Muscle layer of colon (tissue), 2 donors: ENCODE measurements around the gene HDX.
"Not testable (repeated sequence)": the region's sequence is repeated elsewhere in the genome, so short reads cannot be mapped to it uniquely, and the experiment has no call there.

Experiments used
- H3K27ac ChIP-seq: one replicate; pipeline ENCODE4 v1.7.0; 2013; ENCODE audit warnings: low read depth, mild to moderate bottlenecking, low read length, moderate library complexity
- H3K27me3 ChIP-seq, 2 donors: one replicate each; pipeline ENCODE4 v1.7.0; 2013; ENCODE audit warnings: low read length in 2 of 2, mild to moderate bottlenecking in 2 of 2; ENCODE audit not compliant: insufficient read depth in 2 of 2, control insufficient read depth in 1 of 2
- H3K36me3 ChIP-seq: one replicate; pipeline ENCODE4 v1.7.0; 2013; ENCODE audit warnings: mild to moderate bottlenecking, low read length; ENCODE audit not compliant: insufficient read depth
- H3K4me1 ChIP-seq: one replicate; pipeline ENCODE4 v1.7.0; 2013; ENCODE audit warnings: mild to moderate bottlenecking, low read length; ENCODE audit not compliant: insufficient read depth
- H3K4me3 ChIP-seq, 2 donors: one replicate each; pipeline ENCODE4 v1.7.0; 2013; ENCODE audit warnings: low read length in 2 of 2, low read depth in 1 of 2, mild to moderate bottlenecking in 1 of 2, moderate library complexity in 1 of 2
- H3K9ac ChIP-seq: one replicate; pipeline ENCODE4 v1.7.0; 2013; ENCODE audit warnings: low read length
- H3K9me3 ChIP-seq: one replicate; pipeline ENCODE4 v1.7.0; 2013; ENCODE audit warnings: mild to moderate bottlenecking, low read length
- donor health status: abdominal sarcoma.
- donor health status: Adenocarcinoma of cecum.

Gene HDX, protein sequence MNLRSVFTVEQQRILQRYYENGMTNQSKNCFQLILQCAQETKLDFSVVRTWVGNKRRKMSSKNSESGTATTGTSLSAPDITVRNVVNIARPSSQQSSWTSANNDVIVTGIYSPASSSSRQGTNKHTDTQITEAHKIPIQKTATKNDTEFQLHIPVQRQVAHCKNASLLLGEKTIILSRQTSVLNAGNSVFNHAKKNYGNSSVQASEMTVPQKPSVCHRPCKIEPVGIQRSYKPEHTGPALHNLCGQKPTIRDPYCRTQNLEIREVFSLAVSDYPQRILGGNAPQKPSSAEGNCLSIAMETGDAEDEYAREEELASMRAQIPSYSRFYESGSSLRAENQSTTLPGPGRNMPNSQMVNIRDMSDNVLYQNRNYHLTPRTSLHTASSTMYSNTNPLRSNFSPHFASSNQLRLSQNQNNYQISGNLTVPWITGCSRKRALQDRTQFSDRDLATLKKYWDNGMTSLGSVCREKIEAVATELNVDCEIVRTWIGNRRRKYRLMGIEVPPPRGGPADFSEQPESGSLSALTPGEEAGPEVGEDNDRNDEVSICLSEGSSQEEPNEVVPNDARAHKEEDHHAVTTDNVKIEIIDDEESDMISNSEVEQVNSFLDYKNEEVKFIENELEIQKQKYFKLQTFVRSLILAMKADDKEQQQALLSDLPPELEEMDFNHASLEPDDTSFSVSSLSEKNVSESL

GRCh38 chrX:84501798-84502628 is at the start of gene HDX:
TSS of gene HDX (minus strand) at chrX:84502453. CDS start at chrX:84475397, 27,056 bp downstream.
- peak within 1 kb of the TSS; percentile 40 to 64 for H3K4me3 ChIP-seq
- H3K9me3 ChIP-seq: no peaks in the 10 kb centered on the region
- H3K36me3 ChIP-seq: no peaks in the 10 kb centered on the region
- peak within 1 kb of the TSS; percentile 65 for H3K27ac ChIP-seq
- peak within 1 kb of the TSS; percentile 30 for H3K9ac ChIP-seq
- no peaks in the 10 kb centered on the region for H3K4me1 ChIP-seq
- H3K27me3 ChIP-seq: no peaks in the 10 kb centered on the region

GRCh38 chrX:84541315-84541714 is 39.1 kb upstream of the HDX start:
- H3K36me3 ChIP-seq, H3K27me3 ChIP-seq, H3K4me3 ChIP-seq: not testable (repeated sequence)

GRCh38 chrX:84537627-84538026 is 35.4 kb upstream of the HDX start:
- H3K27ac ChIP-seq, H3K9me3 ChIP-seq, H3K27me3 ChIP-seq, H3K36me3 ChIP-seq, H3K9ac ChIP-seq, H3K4me3 ChIP-seq, H3K4me1 ChIP-seq: not testable (repeated sequence)

More at GRCh38 chrX:84541315-84541714, 39.1 kb upstream of the HDX start:
- H3K9me3 ChIP-seq, H3K27ac ChIP-seq, H3K9ac ChIP-seq, H3K4me1 ChIP-seq: not testable (repeated sequence)

GRCh38 chrX:84488426-84488825 is 13.8 kb downstream of the HDX start:
- H3K4me1 ChIP-seq: no peaks in the 10 kb centered on the region
- no peak overlapping the region for H3K4me3 ChIP-seq
- H3K36me3 ChIP-seq: no peaks in the 10 kb centered on the region
- H3K27ac ChIP-seq: no peak overlapping the region
- H3K27me3 ChIP-seq: peaks cover 0 to 4% of the 10 kb centered on the region in 2 donors
- no peaks in the 10 kb centered on the region for H3K9me3 ChIP-seq
- H3K9ac ChIP-seq: no peak overlapping the region

- no peak overlapping the region for H3K4me3 ChIP-seq
- H3K27ac ChIP-seq: no peak overlapping the region
- no peaks in the 10 kb centered on the region for H3K9me3 ChIP-seq
- no peaks in the 10 kb centered on the region for H3K36me3 ChIP-seq
- H3K27me3 ChIP-seq: peaks cover 0 to 4% of the 10 kb centered on the region in 2 donors
- no peak overlapping the region for H3K9ac ChIP-seq
- no peaks in the 10 kb centered on the region for H3K4me1 ChIP-seq
Observed at GRCh38 chrX:84487365-84488353, 14.6 kb downstream of the HDX start.

DNA sequence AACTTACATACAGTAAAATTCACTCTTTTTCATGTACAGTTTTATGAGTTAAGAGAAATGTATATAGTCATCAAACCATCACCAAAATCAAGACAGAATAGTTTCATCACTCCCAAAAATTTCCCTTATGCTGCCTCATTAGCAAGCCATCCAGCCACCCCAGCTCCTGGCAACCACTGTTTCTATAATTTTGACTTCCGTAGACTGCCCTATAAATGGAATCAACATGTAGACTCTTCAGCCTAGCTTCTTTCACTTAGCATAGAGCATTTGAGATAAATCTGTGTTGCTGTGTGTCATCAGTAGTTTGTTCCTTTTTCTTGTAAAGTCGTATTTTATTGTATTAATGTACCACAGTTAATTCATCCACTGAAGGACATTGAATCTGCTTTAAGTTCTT is 23.2 kb downstream of the HDX start:
- Histone ChIP-seq H3K9me3 (no peaks in the 10 kb centered on the region), H3K4me3 (no peak overlapping the region), H3K27me3 (no peaks in the 10 kb centered on the region), H3K27ac (no peak overlapping the region), H3K36me3 (no peaks in the 10 kb centered on the region), H3K9ac (no peak overlapping the region), H3K4me1 (no peaks in the 10 kb centered on the region)

- H3K9me3 ChIP-seq: no peaks in the 10 kb centered on the region
- no peak overlapping the region for H3K27ac ChIP-seq
- H3K4me3 ChIP-seq: no peak overlapping the region
- no peaks in the 10 kb centered on the region for H3K27me3 ChIP-seq
- no peaks in the 10 kb centered on the region for H3K4me1 ChIP-seq
- no peak overlapping the region for H3K9ac ChIP-seq
- no peaks in the 10 kb centered on the region for H3K36me3 ChIP-seq
Observed at GRCh38 chrX:84477114-84477513, 25.1 kb downstream of the HDX start.

DNA sequence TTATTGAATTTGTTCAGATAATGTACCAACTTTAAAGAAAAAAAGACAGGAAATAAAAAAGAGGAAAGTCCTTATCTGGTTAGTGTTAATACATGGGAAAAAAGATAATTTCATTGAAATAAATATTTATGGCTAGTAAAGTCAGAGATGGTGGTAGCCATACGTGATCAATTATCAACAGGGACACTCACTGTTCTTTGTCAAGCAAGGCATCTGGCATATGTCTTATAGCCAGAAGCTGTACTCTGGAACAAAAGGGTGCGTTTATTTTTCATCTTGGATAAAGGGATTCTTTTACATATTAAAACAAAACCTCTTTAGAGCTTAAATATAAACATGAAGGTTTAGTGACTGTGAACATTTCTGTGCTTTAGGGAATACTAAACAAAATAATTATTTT is 26.7 kb downstream of the HDX start:
- Histone ChIP-seq H3K27ac (no peak overlapping the region), H3K9me3 (no peaks in the 10 kb centered on the region), H3K36me3 (no peaks in the 10 kb centered on the region), H3K4me3 (no peak overlapping the region), H3K4me1 (no peaks in the 10 kb centered on the region), H3K27me3 (no peaks in the 10 kb centered on the region), H3K9ac (no peak overlapping the region)

DNA sequence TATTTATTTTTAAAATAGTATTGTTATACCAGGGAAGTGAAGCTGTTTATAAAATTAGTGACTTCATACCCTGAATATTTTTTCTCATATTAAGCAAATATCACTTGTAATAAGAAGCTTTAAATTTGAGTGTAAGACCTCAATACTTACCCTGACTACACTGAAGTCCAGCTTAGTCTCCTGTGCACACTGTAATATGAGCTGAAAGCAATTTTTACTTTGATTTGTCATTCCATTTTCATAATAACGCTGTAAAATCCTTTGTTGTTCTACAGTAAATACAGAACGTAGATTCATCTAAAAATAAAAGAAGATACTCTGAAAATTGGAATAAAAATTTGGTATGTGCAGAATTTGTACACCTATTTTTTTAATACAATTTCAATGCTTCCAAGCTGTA is 27.2 kb downstream of the HDX start:
- Histone ChIP-seq H3K36me3 (no peaks in the 10 kb centered on the region), H3K27me3 (no peaks in the 10 kb centered on the region), H3K4me1 (no peaks in the 10 kb centered on the region), H3K4me3 (no peak overlapping the region), H3K27ac (no peak overlapping the region), H3K9me3 (no peaks in the 10 kb centered on the region), H3K9ac (no peak overlapping the region)

- Histone ChIP-seq H3K9me3 (no peaks in the 10 kb centered on the region), H3K4me3 (no peak overlapping the region), H3K4me1 (no peaks in the 10 kb centered on the region), H3K27me3 (no peaks in the 10 kb centered on the region), H3K9ac (no peak overlapping the region), H3K27ac (no peak overlapping the region), H3K36me3 (no peaks in the 10 kb centered on the region)
Observed at GRCh38 chrX:84469226-84469625, 33.0 kb downstream of the HDX start.
